RKO (cell line): ENCODE results near the gene AHNAK2.

ENCODE experiments used
- DNase-seq: peaks from one replicate; pipeline ENCODE4 v3.0.0-alpha.2; 2016; ENCODE audit warnings: low spot score

The AHNAK2 gene

DNA sequence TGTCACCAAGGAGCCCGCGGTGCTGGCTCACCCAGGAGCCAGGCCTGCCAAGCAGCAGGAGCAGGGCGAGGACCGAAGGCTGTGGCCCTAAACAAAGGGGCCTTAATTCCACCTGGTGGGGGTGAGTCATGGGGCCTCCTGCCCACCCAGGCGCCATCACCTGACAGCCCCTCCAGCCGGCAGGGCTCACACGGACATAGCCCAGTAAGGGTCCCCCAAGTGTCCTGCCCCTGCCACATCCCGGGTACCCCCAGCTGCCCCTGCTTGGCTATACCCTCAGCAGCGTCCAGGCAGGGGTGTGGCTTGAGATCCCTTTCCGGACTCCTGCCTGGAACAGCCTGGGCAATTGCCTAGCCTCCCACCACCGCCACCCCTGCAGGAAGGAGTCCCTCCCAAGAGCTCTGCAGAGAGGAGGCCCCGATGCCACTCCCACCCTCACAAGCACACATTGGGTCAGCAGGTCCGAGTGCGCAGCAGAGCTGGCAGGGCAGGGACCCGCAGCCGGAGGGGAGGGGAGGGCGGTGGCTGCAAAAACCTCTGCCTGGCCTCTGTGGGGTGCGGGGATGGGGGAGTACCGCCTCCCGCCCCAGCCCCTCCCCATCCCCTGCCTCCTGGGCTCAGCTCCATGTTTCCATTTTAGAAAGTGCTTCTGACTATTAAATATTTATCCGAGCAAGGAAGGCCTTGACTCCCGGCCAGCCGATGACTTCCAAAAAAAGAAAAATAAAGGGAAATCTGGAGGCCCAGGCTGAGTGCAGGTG is 4.6 kb downstream of the AHNAK2 start:
- DNase-seq, result peak; percentile 66

DNA sequence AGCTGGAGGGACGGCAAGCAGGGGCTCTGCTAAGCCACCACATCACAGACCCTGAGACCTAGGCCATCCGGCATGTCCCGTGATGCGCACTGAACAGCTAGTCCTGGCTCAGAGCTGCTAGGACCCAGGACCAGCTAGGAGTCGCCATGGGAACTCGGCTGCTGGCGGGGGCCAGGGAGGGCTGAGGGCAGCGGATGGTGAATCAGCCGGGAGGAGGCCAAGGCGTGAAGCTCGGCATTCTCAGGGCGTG is 5.1 kb downstream of the AHNAK2 start:
- DNase-seq, result peak; percentile 96

DNA sequence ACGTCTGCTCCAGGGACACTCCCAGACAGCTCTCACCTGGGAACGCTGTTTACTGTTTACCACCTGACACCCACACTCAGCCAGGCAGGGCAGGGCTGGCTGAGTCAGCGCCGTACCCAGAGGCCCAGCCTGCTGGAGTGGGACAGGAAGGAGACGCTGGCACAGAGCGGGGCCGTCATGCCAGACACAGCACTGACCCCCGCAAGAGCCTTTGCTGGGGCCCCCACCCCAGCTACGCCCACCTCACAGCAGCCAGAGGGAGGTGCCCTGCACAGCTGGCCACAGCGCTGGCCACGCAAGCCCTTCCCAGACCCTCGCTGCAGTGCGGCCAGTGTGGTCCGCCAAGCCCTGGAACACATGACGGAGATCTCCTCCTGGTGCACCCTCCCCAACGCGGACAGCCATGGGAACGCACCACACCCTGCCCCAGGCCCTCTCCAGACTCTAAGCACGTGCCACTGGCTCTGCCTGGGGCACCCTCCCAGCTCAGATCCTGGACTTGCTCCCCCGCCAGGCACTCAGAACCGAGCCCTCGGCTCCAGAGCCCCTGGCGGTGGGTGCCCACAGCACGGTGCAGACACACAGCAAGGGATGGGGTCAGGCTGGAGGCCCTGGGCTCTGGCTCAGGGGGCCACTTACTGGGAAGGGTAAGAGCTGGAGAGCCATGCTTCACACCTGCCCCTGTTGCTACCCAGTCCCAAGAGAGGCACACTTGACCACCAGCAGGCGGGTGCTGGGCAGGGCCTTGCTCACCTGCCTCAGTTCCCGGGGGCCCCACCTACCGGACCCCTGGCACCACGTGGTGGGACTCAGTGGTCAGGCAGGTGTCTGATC is 5.7 kb downstream of the AHNAK2 start:
- no peak for DNase-seq

DNA sequence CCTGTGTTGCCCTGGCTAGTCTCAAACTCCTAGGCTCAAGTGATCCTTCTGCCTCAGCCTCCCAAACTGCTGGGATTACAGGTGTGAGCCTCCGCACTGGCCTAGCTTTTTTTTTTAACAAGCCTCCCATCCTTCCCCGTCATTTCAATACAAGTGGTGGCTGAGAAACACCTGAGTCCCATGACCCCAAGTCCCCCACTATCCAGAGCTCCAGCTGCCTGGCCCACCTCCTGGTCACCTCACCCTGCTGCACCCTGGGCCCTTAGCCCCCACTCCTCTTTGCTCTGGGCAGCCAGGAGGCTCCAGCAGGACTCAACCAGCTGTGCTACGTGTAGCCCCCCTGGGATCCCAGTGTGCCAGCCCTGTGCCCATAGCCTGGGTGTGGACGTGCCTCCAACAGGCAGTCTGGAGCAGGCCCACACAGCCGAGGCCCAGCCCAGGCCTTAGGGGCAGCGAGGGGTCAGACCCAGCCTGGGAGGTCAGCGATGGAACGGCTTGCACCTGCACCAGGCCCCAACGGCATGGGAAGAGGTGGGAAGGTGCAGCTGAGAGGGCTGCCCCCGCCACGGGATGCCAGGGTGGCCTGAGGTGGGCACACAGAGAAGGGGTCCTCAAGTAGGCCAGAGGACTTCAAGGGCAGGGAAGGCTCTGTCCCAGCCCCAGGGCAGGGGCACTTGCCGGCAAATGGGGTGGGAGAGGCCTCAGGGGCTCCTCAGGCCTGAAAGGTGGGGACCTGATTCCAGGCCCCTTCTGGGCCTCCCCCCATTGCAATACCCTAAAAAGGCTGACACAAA is 6.5 kb downstream of the AHNAK2 start:
- no peak for DNase-seq

DNA sequence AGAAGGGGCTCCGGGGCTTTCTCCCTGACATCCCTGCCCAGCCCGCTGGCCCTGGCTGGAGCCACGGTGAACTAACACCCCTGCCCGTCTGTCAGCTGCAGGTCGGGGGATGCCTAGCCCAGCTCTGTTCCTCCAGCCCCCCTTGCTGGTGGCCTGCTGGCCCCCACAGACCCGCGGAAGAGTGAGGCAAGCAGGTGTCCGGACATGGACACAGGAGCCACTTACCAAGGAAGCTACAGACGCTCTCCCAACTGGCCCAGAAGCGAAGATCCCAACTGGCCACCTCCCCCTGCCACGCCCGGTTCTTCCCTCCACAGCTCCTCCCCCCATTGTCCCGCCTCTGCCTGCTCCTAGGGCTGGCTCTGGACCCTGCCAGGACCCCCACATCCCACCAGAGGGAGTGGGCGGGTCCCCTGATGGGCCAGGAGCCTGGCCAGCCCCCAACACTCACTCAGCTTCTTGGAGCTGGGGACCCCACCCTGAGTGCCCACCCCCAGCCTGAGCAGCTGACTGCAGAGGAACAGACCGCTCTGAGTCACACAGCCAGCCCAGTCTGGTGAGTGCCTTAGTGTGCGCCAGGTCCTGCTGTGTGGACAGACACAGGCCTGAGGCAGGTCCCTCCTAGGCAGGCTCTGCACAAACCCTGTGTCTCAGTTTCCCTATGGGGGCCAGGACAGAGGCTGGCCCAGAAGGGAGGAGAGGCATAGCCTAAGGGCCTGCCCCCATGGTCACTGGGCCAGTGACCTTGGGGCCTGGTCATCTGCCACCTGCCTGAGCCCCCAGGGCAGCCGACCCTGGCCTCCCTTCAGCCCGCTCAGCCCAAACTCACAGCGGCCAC is 7.7 kb downstream of the AHNAK2 start:
- peak; percentile 76 for DNase-seq

DNA sequence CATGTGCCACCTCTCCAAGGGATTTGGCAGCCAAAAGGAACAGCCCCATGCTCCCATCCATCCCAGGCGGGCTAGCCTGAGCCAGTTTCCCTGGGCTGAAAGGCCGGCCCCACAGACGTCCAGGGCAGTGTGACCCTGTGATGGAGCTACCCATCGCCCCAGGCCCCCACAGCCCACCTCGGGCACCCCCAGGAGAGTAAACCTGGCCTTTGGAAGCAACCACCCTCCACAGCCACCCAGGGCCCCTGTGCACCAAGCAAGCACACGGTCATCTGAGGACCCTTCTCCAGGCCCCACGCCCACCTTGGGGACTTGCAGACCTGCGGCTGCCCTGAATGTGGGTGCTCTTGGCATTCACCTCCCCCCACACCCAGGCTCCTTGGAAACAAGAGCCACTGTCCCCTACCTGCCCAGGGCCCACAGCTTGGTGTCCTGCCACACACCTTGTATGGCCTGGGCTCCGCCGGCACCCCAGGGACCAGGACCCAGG is 8.4 kb downstream of the AHNAK2 start:
- no peak for DNase-seq

DNA sequence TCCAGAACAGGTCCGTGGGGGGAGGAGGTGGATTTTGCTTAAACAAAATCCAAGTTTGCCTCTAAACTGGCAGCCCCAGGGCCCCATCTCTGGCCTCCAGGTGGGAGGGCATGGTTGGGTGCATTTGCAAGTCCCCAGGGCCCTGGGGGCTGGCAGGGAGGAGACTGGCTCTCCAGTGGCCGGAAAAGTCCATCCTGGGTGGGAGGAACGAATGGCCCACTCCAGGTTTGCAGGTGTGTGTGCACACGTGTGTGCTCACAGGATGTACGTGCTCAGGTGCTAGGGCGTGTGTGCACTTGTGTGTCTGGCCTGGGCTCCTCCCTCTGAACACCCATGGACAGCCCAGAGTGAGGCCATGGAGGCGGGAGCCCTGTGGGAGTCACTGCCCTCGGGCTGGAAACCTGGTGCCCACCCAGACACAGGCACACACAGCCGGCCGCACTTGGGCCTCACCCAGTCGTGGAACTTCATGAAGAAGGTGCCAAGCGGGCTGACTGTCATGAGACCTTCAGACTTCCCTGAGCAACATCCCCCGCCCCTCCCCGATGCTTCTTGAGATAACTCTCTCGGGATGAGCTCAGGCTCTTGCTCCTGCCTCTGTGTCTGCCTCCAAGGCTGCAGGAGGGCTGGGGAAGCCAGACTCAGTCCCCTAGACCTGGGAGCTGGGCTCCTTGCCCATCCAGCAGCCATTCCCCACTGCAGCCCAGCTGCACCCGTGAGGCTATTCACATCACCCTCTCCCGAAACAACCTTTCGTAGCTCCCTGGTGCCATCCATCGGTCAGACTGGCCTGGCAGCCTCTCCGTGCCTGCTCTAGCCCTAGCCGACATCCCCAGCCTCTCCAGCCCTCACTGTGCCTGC is 9.4 kb downstream of the AHNAK2 start:
- DNase-seq, result no peak

DNA sequence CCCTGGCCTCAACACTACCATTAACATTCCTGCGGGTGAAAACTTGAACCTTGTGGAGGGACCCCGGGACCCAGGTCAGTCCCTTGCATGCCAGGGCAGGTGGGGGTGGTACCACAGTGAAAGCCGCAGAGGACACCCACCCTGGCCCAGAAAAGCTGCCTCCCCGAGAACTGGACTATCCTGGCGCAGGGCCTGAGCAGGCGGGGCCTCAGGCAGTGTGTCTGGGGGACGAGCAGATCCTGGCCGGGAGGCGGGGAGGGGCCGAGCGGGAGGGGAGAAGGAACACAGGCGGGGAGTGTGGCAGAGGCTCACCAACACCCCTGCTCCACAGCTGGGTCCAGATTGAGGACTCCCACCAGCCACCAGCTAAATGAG is 10.0 kb downstream of the AHNAK2 start:
- DNase-seq, result no peak

DNA sequence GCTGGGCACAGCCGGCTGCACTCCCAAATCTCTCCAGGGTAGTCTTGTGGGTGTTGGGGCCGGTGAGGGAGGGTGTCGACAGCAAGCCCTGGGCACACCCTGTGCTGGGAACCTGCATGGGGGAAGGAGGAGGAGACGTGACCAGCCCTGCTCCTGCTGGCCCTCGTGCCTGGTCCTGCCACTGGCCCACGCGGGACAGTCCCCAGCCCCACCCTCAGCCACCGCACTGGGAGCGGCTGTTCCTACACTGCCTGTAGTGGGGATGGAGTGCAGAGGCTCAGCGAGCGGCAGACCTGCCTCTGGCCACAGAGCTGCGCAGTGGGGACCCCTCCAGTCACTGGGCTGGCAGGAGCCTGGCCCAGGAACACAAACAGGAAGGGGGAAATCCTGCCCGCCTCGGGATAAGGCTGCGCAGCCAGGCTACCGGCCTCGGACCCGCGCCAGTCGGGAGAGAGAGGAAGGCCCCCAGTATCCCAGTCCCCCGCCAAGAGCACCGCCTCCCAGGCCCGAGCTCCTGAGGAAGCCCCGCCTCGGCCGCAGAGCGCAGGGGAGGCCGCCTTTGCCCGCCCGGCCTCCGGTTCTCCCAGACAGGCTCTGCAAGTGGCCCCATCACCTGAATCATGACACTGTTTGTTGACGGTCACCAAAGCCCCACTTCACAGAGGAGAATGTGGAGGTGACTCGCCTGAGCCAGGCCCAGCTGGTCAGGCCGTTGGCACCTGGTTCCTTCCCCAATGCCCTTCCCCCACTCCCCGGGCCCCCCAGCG is 10.6 kb downstream of the AHNAK2 start:
- DNase-seq, result no peak

DNA sequence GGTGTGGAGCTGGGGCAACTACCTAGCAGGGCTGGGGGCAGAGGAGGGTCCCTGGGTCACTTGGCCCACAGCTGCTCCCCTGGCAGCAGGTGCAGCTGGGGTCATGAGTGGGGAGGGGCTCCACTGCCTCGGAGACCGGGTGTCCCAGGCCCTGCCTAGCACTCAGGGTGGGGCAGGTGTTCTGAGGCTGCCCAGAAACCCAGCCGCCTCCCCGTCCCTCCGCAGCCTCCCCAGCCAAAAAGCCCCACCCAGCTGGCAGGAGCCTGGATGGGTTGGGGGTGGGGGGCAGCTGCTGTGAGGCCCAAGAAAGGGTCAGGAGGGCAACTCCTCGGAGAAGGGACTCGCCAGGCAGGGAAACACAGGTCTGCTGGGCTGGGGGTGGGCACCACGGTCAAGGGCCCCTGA is 11.2 kb downstream of the AHNAK2 start:
- DNase-seq, result no peak

DNA sequence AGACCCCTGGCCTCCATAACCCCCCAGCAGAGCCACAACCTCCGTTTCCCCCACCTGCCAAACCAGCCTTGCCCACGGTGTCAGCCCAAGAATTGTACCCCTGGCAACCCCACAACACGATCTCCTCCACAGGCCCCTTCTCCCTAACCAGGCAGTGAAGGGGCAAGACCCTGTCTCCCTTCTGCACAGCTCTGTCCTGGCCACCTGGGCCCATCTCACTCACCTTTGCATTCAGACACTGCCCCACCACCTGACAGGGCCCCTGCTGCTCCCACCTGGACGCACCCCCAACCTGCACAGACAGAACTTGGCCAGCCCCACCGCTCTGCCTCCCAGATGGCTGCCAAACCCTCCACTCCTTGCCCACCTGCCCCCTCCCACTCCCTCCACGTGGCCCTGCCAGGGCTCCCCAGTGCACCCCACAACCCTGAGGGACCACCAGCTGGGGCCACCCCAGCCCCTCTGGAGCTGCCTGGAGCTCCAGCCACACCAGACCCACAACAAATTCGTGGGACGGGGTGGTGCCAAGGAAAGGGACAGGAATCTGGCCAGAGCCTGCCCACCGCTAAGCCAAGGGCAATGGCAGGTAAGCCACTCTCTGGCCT is 11.8 kb downstream of the AHNAK2 start:
- DNase-seq, result no peak

DNA sequence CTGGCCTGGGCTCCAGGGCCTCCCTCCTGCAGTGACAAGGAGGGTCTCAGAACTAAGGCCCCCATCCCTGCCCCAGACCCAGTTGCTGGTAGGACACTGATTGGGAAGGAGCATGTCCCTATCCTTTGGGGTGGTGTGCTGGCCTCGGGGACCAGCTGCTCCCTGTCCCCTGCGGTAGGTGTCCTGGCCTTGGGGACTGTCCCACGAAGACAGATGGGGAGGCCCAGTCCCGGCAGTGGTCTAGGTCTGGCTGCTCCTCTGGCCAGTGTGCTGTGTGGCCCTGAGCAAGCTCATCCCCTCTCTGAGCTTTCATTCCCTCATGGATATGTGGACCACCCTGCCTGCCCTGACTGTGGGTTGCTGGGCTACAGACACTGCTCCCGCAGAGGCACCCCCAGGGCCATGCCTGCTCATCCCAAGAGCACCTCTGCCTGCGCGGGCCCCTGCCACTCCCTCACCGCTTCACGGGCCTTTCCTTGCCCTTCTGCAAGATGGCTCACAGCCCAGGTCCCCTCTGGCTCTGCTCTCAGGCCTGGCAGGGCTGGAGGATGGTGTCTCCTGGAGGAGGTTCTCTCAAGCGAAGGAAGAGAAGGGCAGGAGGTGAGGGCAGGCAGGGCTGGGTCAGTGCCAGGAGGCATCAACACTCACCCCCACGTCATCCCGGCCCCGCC is 12.5 kb downstream of the AHNAK2 start:
- DNase-seq, result no peak

DNA sequence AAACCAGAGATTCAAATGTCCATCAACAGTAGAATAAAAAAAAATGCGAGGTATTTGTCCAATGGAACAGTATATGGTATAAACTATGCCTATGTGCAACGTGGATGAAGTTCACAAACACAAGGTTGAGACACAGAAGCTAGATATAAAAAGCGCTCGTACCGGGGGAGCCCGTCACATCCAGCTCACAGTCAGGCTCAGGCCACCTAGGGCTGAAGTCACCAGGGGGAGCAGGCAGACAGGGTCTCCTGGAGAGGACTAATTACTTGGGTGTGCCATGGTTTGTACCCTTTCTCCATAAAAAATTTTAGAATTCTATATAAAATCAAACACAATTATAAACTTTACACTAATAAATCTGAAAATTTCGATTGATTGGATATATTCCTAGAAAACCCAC is 13.6 kb downstream of the AHNAK2 start:
- no peak for DNase-seq

DNA sequence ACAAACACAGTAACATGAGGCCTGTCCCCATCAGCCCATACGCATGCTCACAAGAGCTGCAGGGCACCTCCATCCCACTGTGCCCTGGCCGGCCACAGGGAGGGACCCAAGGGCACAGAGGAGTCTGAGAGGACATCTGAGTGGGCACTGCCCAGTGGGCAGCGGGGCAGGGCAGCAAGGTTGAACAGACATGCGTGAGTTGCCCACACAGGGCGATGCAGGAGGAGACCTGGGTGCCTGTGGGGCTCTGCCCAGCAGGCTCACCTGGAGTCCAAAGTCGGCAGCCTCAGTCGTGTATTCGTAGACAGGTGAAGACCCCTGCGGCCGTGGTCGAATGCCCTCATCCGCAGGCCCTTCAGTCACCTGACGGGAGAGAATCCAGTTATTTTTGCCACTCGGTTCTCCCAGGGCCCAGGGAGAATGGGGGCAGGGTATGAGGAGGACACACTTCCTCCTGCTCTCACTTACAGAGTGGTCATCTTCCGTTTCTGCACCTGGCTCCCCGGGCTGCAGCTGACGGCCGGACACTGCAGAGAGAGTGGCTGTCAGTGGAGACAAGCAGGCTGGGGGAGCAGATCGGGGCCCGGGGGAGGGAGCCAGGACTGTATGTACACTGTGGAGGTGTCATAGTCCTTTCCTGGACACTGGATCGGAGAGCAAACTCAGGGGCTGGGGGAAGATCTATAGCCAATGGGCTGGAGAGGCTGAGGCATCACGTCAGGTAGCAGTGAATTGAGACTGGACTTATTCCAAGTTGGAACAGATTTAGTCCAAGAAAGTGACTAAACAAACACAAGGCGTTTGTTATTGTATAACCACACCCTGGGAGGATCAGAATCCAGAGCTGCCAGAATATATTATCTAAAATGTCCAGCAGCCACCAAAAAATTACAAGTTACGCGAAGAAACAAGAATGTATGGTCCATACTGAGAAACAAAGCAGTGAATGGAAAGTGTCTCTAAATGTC is 20.7 kb downstream of the AHNAK2 start:
- DNase-seq, result no peak

DNA sequence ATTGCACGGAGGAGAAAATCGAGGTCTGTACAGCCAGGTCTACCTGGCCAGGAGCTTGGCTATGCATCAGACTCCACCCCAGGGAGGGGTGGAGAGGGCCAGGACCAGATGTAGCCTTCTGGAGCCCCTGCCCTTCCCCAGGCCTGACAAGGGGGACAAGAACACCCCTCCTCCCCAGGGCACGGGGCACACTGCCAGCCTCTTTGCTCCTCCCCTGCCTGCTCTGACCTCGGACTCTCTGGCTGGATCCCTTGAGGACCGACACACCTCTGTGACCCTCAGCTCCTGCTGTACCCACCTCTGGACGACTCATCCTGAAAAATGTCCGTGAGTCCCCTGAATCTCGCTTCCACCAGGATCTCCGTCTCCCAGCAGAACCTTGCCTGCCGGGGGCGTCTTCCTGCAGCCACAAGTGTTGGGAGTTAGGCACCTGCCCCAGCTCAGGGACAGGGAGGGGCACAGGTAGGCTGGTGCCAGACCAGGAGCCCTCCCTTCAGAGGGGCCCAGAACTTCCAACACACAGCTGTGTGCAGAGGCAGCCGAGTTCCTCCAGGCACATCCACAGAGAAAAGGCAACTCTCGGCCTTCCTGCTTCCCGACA is 21.8 kb downstream of the AHNAK2 start:
- no peak for DNase-seq

DNA sequence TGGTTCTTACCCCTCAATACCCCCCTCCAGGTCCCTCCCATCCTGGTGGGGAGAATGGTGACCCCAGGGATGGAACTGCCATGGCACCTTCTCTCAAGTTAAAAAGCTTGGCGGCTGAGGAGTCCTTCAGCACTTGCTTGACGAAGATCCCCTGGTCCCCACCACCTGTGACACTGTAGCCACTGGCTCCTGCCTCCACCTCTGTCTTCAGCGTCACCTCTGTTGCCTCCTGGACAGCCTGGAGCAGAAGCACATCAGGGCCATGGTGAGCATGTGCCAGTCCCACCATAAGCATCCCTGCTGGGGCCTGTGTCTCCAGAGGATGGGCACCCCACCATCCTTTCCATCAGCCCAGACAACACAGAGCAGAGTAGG is 22.8 kb downstream of the AHNAK2 start:
- DNase-seq, result no peak

DNA sequence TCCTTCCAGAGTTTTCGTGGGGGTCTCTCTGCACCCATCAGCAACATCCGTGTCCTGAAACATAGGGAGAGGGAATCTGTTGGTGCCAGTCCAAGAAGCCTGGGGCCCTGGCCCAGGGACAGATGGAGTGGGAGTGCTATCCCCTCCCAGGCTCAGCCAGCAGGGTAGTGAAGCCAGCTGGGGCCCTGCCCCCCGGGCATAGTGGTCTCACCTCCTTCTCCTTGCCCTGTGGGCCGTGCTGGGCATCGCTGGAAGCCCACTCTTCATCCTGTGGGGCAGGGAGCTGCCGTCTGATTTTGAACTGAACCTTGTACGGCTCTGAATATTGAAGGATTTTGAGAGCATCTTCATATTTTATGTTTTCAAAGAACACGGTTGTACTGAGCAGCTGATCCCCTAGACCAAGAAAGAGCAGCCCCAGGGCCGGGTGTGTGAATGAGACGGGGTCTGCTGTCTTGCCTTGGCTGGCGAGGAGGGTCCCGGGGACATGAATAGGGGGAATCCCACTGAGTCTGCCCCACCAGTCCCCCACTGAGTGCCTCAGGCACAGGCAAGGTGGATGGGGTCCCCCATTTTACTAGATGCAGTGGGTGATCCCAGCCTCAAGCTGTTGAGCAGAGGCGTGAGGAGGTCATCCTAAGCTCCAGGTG is 23.3 kb downstream of the AHNAK2 start:
- no peak for DNase-seq
